Activated CD8-positive, alpha-beta memory T cell treated with anti-CD3 and anti-CD28 coated beads for 48 hours (primary cell): ENCODE data around the gene LGR6.

ENCODE experiments used
- DNase-seq, 3 experiments: peaks; one replicate each; pipeline ENCODE4 v3.0.0-alpha.2; 2020; ENCODE audit warnings: low read depth in 2 of 3, low spot score in 2 of 3

LGR6 gene

GRCh38 chr1:202283991-202284390 is 90.4 kb downstream of the LGR6 start:
- no peak for DNase-seq

GRCh38 chr1:202285908-202286307 is 92.3 kb downstream of the LGR6 start:
- no peak for DNase-seq

DNA sequence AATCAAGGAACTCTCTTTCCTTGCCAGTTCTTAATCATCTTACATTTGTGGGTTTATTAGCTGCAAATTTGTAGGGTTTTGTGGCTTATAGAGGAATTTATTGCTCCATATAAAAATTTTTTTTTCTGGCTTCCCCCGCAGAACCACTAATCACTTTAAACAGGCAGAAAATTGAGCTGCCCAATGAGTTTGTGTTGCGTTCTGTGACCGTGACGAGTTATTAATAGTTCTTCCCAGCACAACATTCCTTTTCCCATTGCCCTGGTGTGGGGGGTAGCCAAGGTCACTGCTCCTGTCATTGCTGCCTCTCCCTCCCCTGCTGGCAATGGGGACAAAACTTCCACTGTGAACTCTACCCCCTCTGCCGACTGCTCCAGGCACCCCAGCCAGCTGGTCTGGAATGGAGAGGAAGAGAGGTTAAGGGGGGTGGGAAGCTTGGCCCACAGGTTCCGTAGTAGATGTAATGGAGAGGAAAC is 93.1 kb downstream of the LGR6 start:
- no peak for DNase-seq

GRCh38 chr1:202287196-202287595 is 93.6 kb downstream of the LGR6 start:
- no peak for DNase-seq

DNA sequence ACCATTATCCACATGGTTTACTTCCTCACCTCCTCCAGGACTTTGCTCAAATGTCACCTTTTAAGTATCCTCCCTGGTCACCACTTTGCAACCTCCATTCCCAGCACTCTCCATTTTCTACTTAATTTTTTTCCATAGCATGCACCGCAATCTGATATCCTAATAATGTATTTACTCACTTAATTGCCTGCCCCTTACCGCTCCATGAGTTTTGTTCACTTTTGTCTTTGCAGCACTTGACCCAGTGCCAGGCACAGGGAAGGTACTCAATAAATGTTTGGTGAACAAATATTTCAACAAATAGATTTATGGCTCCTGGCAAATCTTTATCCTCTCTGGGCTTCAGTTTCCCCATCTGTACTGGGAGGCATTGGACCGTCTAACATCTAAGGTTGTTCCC is 94.6 kb downstream of the LGR6 start:
- no peak for DNase-seq

DNA sequence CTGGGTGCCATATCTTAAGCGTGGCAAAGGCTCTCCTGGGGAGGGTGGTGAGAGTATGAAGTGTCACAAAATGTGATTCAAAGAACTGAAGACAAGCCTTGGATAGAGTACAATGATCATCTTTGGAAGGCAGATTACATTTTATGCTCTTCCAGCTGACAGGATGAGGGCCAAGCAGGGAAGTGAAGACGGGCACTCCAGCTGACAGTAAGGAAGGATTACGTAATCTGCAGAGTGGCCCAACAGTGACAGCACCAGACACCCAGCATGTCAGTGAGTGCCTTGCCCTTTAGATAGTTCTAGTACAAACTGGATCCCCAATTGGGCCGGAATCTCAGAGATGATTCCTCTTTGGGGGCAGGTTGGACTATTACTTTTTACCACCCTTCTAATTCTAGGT is 95.4 kb downstream of the LGR6 start:
- DNase-seq: no peak

DNA sequence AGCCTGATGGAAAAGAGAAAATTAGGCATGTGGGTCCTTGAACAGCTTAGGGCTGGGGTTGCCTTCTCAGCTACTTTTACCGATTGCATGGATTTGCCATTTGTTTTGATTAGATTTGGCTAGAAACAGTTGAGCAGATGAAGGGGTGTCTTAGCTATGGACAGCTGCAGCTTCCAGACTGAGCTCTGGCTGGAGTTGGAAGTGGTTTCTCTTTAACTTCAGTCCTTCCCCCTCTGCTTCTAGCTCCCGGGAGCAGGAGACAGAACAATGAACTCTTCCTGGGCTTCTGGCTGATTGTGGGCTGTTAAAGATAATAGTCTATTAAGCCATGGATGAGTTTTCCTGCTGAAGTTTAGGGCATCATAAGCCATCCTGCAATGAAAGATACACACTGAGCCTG is 97.4 kb downstream of the LGR6 start:
- no peak for DNase-seq

DNA sequence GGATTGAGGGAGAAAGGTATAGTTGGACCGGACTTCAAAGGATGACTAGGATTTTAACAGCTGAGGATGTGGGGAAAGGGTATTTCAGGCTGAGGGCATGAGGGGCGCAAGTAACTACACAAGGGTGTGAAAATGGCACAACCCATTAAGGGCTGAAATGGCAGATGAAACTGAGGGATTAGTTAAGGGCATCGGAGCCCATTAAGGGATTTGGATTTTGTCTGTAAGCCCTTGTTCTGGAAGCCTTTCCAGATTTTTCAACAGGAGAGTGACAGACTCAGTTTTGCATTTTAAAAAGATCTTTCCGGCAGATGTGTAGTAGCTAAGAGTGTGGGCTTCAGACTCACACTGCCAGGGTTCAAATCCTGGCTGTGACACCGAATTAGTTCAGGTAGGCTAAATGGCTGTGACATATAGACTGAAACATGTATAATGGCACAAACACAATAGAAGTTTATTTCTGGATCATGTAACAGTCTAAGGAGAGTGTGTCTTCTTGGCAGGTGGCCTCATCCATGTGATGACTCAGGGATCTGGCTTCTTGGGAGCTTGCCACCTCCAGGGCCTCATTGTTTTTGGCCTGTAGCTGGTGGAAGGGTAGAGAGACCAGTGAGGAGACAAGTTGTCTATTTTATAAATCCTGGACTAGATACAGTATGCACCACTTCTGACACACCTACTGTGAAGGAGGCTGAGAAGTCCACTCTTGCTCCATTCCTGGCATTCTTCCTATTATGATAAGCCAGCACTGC is 98.5 kb downstream of the LGR6 start:
- DNase-seq: no peak

DNA sequence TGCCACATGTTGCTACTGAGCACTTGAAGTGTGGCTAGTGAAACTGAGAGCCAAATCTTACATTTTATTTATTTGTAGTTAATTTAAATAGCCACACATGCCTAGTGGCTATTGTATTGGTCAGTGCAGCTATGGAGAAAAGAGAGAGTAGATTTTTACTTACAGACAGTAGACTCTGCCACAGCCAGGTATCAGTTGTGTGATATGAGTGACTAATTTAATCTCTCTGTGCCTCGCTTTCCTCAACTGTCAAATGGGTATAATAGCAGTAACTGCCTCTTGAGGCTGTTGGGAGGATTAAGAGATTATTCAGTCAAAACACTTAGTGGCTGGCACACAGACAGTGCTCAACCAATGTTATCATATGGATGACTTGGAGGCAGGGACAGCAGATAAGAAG is 99.2 kb downstream of the LGR6 start:
- DNase-seq: no peak

DNA sequence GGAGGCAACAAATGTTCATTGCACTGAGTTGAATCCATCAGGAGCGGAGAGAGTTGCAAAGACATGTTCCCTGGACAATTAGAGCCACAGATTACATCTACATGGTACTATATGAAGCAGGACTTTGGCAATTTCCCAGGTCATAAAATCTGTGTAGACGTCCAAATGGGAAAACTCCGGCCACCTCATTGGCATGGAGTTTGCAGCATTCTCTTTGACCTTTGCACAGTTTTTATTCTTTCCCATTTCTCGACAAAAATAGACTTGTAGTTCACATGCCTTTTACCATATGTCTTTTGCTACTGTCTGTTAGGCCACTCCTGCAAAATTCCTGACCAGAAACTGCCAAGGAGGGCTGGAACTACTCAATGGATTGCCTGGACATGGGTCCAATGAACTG is 100.0 kb downstream of the LGR6 start:
- no peak for DNase-seq

- DNase-seq: no peak
Measured at GRCh38 chr1:202302166-202302565, 108.6 kb downstream of the LGR6 start.

DNA sequence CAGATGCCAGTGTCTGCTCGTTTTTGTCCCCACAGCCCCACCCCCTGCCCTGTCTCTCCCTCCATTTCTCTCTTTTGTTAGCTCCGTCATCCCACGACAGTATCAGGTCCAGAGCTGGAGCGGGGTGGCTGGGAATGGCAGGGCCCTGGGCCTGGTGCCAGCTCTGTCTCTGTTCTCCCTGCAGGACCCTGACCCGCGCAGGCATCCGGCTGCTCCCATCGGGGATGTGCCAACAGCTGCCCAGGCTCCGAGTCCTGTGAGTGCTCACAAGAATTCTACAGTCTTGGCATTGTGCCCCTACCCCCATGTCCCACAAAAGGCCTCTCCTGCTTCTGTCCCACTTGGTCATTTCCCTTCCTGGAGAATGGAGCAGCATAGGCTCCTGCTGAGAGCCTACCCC is 110.8 kb downstream of the LGR6 start:
- no peak for DNase-seq

DNA sequence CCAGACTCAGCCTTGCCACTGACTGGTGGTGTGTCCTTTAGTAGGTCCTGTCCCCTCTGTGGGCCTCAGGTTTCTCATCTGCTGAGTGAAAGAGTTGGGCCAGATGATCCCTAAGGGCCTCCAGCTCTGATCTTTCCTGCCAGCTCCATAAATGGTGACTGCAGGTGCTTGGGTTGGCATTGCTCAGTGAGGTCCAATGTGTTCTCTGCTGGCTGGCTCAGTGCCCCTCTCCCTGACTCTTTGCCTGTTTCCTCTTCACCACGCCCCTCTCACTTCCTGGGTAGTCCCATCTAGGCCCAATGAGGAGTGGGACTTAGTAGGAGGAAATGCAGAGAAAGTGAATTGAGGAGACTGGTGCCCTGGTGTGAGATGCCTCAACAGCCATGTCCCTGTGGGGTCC is 111.6 kb downstream of the LGR6 start:
- no peak for DNase-seq

- no peak for DNase-seq
Measured at GRCh38 chr1:202306535-202307345, 113.1 kb downstream of the LGR6 start.

GRCh38 chr1:202310071-202310725 is 116.6 kb downstream of the LGR6 start:
- DNase-seq: no peak

DNA sequence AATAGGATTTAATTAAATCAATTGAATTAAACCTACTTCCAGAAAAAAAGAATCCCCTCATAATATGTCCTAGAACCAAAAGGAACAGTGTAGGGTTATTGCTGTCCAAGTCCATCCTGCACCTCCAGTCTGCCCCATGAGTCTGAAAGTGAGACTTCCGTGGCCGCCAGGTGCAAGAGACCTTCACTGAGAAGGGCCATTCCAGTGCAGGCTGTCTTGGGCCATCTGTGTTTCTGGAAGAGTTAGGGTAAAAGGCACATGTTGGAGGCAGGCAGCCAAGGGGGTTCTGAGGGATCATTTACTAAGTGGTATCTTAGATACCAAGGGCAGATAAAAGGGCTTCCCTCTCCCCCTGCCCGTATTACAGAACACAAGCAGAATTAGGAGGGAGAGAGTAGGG is 117.1 kb downstream of the LGR6 start:
- no peak for DNase-seq

- DNase-seq: no peak
Measured at GRCh38 chr1:202311875-202312635, 118.5 kb downstream of the LGR6 start.

DNA sequence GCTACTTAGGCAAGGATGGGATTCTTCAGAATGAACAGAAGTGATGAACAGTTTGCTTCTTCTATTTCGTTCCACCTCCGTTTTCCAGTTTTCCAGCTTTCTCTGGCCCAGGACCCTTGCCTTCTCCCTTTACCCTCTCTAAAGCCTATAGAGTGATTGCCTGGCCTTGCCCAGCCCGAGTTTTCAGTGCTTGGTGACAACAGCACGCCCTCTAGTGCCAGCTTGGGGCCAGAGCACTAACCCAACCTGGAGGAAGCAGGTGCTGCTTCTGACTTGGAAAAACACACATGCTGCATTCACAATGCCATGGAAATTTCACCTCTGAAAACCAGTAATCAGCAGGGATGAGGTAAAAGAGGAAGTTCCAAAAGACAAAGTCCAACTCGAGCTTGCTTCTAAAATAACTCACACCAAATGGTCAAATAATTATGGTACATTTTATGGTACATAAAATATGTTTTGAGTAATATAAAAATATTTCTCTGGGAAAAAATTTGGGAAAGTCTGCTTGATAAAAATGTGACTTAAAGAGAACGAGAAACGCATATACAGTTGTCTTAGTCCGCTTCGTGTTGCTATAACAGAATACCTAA is 122.1 kb downstream of the LGR6 start:
- DNase-seq: peak; percentile 22 to 51 (median 28)

- no peak for DNase-seq
Measured at GRCh38 chr1:202316186-202316585, 122.6 kb downstream of the LGR6 start.

DNA sequence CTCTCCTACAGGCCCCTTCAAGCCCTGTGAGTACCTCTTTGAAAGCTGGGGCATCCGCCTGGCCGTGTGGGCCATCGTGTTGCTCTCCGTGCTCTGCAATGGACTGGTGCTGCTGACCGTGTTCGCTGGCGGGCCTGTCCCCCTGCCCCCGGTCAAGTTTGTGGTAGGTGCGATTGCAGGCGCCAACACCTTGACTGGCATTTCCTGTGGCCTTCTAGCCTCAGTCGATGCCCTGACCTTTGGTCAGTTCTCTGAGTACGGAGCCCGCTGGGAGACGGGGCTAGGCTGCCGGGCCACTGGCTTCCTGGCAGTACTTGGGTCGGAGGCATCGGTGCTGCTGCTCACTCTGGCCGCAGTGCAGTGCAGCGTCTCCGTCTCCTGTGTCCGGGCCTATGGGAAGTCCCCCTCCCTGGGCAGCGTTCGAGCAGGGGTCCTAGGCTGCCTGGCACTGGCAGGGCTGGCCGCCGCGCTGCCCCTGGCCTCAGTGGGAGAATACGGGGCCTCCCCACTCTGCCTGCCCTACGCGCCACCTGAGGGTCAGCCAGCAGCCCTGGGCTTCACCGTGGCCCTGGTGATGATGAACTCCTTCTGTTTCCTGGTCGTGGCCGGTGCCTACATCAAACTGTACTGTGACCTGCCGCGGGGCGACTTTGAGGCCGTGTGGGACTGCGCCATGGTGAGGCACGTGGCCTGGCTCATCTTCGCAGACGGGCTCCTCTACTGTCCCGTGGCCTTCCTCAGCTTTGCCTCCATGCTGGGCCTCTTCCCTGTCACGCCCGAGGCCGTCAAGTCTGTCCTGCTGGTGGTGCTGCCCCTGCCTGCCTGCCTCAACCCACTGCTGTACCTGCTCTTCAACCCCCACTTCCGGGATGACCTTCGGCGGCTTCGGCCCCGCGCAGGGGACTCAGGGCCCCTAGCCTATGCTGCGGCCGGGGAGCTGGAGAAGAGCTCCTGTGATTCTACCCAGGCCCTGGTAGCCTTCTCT is 124.6 kb downstream of the LGR6 start:
- DNase-seq: no peak
